Sigmoid colon (tissue), 3 donors: ENCODE measurements around the gene CYP2D6.

Experiments
- CTCF ChIP-seq, 4 experiments: fragments of 450-650 bp in 3 of 4; fragments of 200-600 bp in 1 of 4; IDR thresholded peaks; one replicate each; pipeline ENCODE4 v1.5.1; 2016 to 2019; ENCODE audit warnings: antibody characterized with exemption in 4 of 4, mild to moderate bottlenecking in 3 of 4, moderate library complexity in 2 of 4
- POLR2A ChIP-seq, 2 donors: fragments of 450-650 bp; IDR thresholded peaks; one replicate each; pipeline ENCODE4 v1.6.1; 2016; ENCODE audit warnings: antibody characterized with exemption in 2 of 2, mild to moderate bottlenecking in 2 of 2, moderate library complexity in 2 of 2

- TF ChIP-seq POLR2A (IDR thresholded peaks at IDR 0.05) (no peak), CTCF (IDR thresholded peaks at IDR 0.05) (no peak)
These were observed 23.9 kb upstream of the CYP2D6 start for GRCh38 chr22:42154293-42155052.
